K562 (cell line): ENCODE results near the gene PRPF38A. TPM values are rescaled to one million over a fixed set of nuclear protein-coding genes. Genes with fewer than 3 reads are reported as not detected.
A peak's percentile ranks its signal among the peaks of the same experiment; 100 is the strongest.

Experiments used
- MCM7 ChIP-seq, 2 experiments: fragments of 450-650 bp; IDR thresholded peaks; 2 replicates each; pipeline ENCODE4 v1.6.1; 2016 to 2018
- MYNN ChIP-seq, 2 experiments: sonication (generic); formaldehyde crosslinking in 1 of 2; IDR thresholded peaks; 2 replicates each; pipeline versions ENCODE4 v1.5.0 to v1.6.1; 2016 to 2020; ENCODE audit warnings: antibody characterized with exemption in 1 of 2, missing genetic modification reagents in 1 of 2
- NCOA2 ChIP-seq, 2 experiments: fragments of 450-650 bp; IDR thresholded peaks; 2 replicates each; pipeline ENCODE4 v1.6.1; 2018; ENCODE audit warnings: mild to moderate bottlenecking in 2 of 2, moderate library complexity in 1 of 2; ENCODE audit not compliant: partially characterized antibody in 2 of 2
- RBM15 ChIP-seq: fragments of 200-400 bp; formaldehyde crosslinking; IDR thresholded peaks from 2 replicates; pipeline ENCODE4 v1.6.1; 2018; ENCODE audit warnings: mild to moderate bottlenecking, low read length, moderate library complexity; ENCODE audit not compliant: insufficient read depth
- RFX7 ChIP-seq: fragments of 250-450 bp; sonication (Bioruptor Pico); IDR thresholded peaks from 2 replicates; pipeline ENCODE4 v1.5.1; 2021; ENCODE audit warnings: mild to moderate bottlenecking
- XRCC4 ChIP-seq: IDR thresholded peaks from one replicate; pipeline ENCODE4 v1.6.1; 2011; ENCODE audit not compliant: insufficient read depth, insufficient read length; ENCODE audit errors: extremely low read depth
- ZKSCAN8 ChIP-seq: fragments of 200-800 bp; sonication (Bioruptor generic); IDR thresholded peaks from 2 replicates; pipeline ENCODE4 v1.6.1; 2016; ENCODE audit warnings: missing genetic modification characterization, missing compliant biosample characterization
- ZNF431 ChIP-seq: sonication (generic); formaldehyde crosslinking; IDR thresholded peaks from 2 replicates; pipeline ENCODE4 v1.8.0; 2022; ENCODE audit warnings: mild to moderate bottlenecking, missing genetic modification reagents
- ZNF830 ChIP-seq: fragments of 250-450 bp; sonication (Bioruptor Pico); IDR thresholded peaks from 2 replicates; pipeline ENCODE4 v1.5.0; 2021; ENCODE audit warnings: mild to moderate bottlenecking
- polyA plus RNA-seq, 8 experiments: library from polyadenylated mRNA; depleted of rRNA in 4 of 8; stranded (reverse) in 5 of 8; unstranded in 3 of 8; fragments of >200 nt; fragmentation: Nextera tagmentation in 2 of 8; fragmentation: Illumina TruSeq in 1 of 8; extraction: Ambion mirVana in 2 of 8; extraction: Trizol in 1 of 8; gene quantifications; 2 replicates each; pipeline versions ENCODE4 v1.2.1 to v1.2.3, GENCODE V29; 2011 to 2014; ENCODE audit warnings: inconsistent platforms in 1 of 8, missing spikeins in 1 of 8
- total RNA-seq, 7 experiments: library from RNA; depleted of rRNA in 6 of 7; stranded (reverse); fragments of >200 nt in 6 of 7; fragmentation: Illumina TruSeq in 2 of 7; extraction: Trizol in 2 of 7; gene quantifications; 2 replicates each; pipeline versions ENCODE4 v1.2.1 to v1.2.3, GENCODE V29; 2011 to 2021; ENCODE audit warnings: low replicate concordance in 1 of 7
- TF ChIP-seq, protein P1 (sequence below): fragments of 250-450 bp; sonication (Bioruptor Pico); IDR thresholded peaks from 2 replicates; pipeline ENCODE4 v1.5.0; 2021; ENCODE audit warnings: mild to moderate bottlenecking, borderline replicate concordance
- TF ChIP-seq, protein P2 (sequence below), 2 experiments: fragments of 250-450 bp in 1 of 2; fragments of 450-650 bp in 1 of 2; sonication (Bioruptor Pico) in 1 of 2; IDR thresholded peaks; 2 replicates each; pipeline versions ENCODE4 v1.6.1 to v1.8.0; 2016 to 2021; ENCODE audit warnings: mild to moderate bottlenecking in 2 of 2, moderate library complexity in 2 of 2, missing compliant biosample characterization in 1 of 2, missing genetic modification characterization in 1 of 2
- TF ChIP-seq, protein P3 (sequence below): fragments of 450-650 bp; IDR thresholded peaks from 2 replicates; pipeline ENCODE4 v1.7.0; 2016; ENCODE audit warnings: borderline replicate concordance
- TF ChIP-seq, protein P4 (sequence below): IDR thresholded peaks from 2 replicates; pipeline ENCODE4 v1.6.1; 2011; ENCODE audit warnings: borderline replicate concordance, low read depth, mild to moderate bottlenecking, moderate library complexity, low read length; ENCODE audit not compliant: insufficient read depth, poor library complexity, severe bottlenecking
- TF ChIP-seq, protein P5 (sequence below): fragments of 250-450 bp; sonication (Bioruptor Pico); IDR thresholded peaks from 2 replicates; pipeline ENCODE4 v1.4.0; 2020; ENCODE audit warnings: borderline replicate concordance

The PRPF38A gene
- total and polyA plus RNA-seq, 9 of the 15 experiments (the other 6 are each of a cell fraction or from before 2014, with no cell fraction given): 53.6 to 198 (median 89.2) TPM

DNA sequence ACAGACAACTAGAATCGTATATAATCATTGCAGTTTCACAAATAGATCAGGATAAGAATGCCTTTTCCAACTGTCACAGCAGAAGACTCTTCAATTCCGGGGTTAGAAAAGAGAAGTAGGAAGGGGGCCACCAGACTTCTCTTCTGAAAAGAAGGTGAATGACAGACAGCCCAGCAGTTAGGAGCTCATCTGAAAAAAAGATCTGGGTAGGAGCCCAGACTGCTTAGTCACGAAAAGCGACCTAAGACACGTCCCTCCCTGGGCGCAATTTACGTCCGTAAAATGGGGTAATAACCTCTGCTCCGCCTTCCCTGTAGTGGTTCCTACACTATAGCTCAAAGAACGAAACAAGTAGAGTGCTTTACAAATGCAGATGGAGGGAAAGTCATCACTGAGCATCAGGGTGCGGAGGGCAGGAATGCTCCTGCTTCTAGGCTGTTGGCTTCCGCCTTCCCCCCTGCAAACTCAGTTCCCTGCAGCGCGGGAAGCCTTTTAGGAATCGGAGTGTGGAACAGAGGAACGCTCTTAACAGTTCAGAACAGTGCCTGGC is 761 bp upstream of the PRPF38A start (continued):
- TF ChIP-seq, protein P1, sequence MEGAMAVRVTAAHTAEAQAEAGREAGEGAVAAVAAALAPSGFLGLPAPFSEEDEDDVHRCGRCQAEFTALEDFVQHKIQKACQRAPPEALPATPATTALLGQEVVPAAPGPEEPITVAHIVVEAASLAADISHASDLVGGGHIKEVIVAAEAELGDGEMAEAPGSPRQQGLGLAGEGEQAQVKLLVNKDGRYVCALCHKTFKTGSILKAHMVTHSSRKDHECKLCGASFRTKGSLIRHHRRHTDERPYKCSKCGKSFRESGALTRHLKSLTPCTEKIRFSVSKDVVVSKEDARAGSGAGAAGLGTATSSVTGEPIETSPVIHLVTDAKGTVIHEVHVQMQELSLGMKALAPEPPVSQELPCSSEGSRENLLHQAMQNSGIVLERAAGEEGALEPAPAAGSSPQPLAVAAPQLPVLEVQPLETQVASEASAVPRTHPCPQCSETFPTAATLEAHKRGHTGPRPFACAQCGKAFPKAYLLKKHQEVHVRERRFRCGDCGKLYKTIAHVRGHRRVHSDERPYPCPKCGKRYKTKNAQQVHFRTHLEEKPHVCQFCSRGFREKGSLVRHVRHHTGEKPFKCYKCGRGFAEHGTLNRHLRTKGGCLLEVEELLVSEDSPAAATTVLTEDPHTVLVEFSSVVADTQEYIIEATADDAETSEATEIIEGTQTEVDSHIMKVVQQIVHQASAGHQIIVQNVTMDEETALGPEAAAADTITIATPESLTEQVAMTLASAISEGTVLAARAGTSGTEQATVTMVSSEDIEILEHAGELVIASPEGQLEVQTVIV (CRISPR knock-in tag): no peak
- TF ChIP-seq XRCC4 (no peak), ZKSCAN8 (CRISPR knock-in tag) (no peak), RBM15 (no peak), NCOA2 (IDR thresholded peaks at IDR 0.05; ENCODE audit: partially characterized antibody in 2 of 2) (no peak), RFX7 (no peak), MYNN (IDR thresholded peaks at IDR 0.05) (peak; percentile 99), MYNN (CRISPR knock-in tag; IDR thresholded peaks at IDR 0.05) (no peak), ZNF830 (peak; percentile 66; the same call in 1 of the 2 replicates), ZNF431 (CRISPR knock-in tag) (no peak), MCM7 (IDR thresholded peaks at IDR 0.05) (no peak)
- TF ChIP-seq, protein P2, sequence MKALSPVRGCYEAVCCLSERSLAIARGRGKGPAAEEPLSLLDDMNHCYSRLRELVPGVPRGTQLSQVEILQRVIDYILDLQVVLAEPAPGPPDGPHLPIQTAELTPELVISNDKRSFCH (CRISPR knock-in tag; IDR thresholded peaks at IDR 0.05): no peak
- TF ChIP-seq, protein P2 (tag; IDR thresholded peaks at IDR 0.05): no peak
- TF ChIP-seq, protein P3, sequence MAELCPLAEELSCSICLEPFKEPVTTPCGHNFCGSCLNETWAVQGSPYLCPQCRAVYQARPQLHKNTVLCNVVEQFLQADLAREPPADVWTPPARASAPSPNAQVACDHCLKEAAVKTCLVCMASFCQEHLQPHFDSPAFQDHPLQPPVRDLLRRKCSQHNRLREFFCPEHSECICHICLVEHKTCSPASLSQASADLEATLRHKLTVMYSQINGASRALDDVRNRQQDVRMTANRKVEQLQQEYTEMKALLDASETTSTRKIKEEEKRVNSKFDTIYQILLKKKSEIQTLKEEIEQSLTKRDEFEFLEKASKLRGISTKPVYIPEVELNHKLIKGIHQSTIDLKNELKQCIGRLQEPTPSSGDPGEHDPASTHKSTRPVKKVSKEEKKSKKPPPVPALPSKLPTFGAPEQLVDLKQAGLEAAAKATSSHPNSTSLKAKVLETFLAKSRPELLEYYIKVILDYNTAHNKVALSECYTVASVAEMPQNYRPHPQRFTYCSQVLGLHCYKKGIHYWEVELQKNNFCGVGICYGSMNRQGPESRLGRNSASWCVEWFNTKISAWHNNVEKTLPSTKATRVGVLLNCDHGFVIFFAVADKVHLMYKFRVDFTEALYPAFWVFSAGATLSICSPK: no peak
- TF ChIP-seq, protein P4, sequence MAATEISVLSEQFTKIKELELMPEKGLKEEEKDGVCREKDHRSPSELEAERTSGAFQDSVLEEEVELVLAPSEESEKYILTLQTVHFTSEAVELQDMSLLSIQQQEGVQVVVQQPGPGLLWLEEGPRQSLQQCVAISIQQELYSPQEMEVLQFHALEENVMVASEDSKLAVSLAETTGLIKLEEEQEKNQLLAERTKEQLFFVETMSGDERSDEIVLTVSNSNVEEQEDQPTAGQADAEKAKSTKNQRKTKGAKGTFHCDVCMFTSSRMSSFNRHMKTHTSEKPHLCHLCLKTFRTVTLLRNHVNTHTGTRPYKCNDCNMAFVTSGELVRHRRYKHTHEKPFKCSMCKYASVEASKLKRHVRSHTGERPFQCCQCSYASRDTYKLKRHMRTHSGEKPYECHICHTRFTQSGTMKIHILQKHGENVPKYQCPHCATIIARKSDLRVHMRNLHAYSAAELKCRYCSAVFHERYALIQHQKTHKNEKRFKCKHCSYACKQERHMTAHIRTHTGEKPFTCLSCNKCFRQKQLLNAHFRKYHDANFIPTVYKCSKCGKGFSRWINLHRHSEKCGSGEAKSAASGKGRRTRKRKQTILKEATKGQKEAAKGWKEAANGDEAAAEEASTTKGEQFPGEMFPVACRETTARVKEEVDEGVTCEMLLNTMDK: no peak
- TF ChIP-seq, protein P5, sequence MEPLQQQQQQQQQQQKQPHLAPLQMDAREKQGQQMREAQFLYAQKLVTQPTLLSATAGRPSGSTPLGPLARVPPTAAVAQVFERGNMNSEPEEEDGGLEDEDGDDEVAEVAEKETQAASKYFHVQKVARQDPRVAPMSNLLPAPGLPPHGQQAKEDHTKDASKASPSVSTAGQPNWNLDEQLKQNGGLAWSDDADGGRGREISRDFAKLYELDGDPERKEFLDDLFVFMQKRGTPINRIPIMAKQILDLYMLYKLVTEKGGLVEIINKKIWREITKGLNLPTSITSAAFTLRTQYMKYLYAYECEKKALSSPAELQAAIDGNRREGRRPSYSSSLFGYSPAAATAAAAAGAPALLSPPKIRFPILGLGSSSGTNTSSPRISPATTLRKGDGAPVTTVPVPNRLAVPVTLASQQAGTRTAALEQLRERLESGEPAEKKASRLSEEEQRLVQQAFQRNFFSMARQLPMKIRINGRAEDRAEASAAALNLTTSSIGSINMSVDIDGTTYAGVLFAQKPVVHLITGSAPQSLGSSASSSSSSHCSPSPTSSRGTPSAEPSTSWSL (CRISPR knock-in tag): no peak
